Posterior vena cava (tissue), 2 donors: ENCODE data around the gene GCDH. TPM values are rescaled to one million over a fixed set of nuclear protein-coding genes. Genes with fewer than 3 reads are reported as not detected.
A peak's percentile ranks its signal among the peaks of the same experiment; 100 is the strongest.

ENCODE experiments used
- DNase-seq: peaks from one replicate; pipeline ENCODE4 v3.0.0-alpha.2; 2020; ENCODE audit warnings: low spot score
- intact Hi-C, 2 donors: fragments of 100-400 bp; cut with DNase I; formaldehyde crosslinking; loops; one replicate each; pipeline versions ENCODE4 v1.14.1 to v1.14.2; 2022 to 2023
- total RNA-seq, 2 donors: library from RNA; stranded (reverse); fragmentation: NEBNext Ultra II Directional; extraction: Animal tissue kit (Norgen Biotek cat#: 25700); gene quantifications; one replicate each; pipeline ENCODE4 v1.2.1, GENCODE V29; 2021
- donor health status: DM: yes; HTN: yes; CAD: no.
- donor health status: DM: yes; HTN: yes; CAD: no.

Gene GCDH
- total RNA-seq, 2 donors from 2014 or later, result 8.5 to 14.6 TPM

GRCh38 chr19:12868540-12869112 lies 22.3 kb upstream of the GCDH start:
- DNase-seq, result no peak
- intact Hi-C loops, result no loop called here

- DNase-seq, result no peak
- intact Hi-C loops, result no loop called here
Measured at GRCh38 chr19:12871681-12872080, 19.3 kb upstream of the GCDH start.

GRCh38 chr19:12872255-12872654 lies 18.7 kb upstream of the GCDH start:
- intact Hi-C loops, result no loop called here
- no peak for DNase-seq

- peak; percentile 91 for DNase-seq
- intact Hi-C loops, result no loop called here
Measured at GRCh38 chr19:12872941-12873890, 17.7 kb upstream of the GCDH start.

GRCh38 chr19:12873891-12874745 lies 16.8 kb upstream of the GCDH start:
- DNase-seq, result no peak
- intact Hi-C loops, result no loop called here

GRCh38 chr19:12875086-12875485 lies 15.9 kb upstream of the GCDH start:
- intact Hi-C loops, result no loop called here
- no peak for DNase-seq

GRCh38 chr19:12880551-12881171 lies 10.3 kb upstream of the GCDH start:
- intact Hi-C loops, result no loop called here
- no peak for DNase-seq

- DNase-seq, result peak; percentile 99
- intact Hi-C loops, result no loop called here
Measured at GRCh38 chr19:12881172-12881808, 9.7 kb upstream of the GCDH start, which contains the start of gene DNASE2. TSS of gene DNASE2 (minus strand) at chr19:12881449. CDS start at chr19:12881375, 74 bp downstream.

- DNase-seq, result no peak
- intact Hi-C loops, result no loop called here
Measured at GRCh38 chr19:12882589-12882988, 8.4 kb upstream of the GCDH start.

- intact Hi-C loops, result no loop called here
- no peak for DNase-seq
Measured at GRCh38 chr19:12884202-12884601, 6.8 kb upstream of the GCDH start.

- no peak for DNase-seq
- intact Hi-C loops, result no loop called here
Measured at GRCh38 chr19:12884627-12884925, 6.4 kb upstream of the GCDH start.

GRCh38 chr19:12884926-12885748 lies 5.8 kb upstream of the GCDH start:
- peak; percentile 92 for DNase-seq
- intact Hi-C loops, result no loop called here

- no peak for DNase-seq
- intact Hi-C loops, result no loop called here
Measured at GRCh38 chr19:12885749-12886650, 5.0 kb upstream of the GCDH start.

GRCh38 chr19:12886651-12886968 lies 4.3 kb upstream of the GCDH start:
- intact Hi-C loops, result no loop called here
- DNase-seq, result no peak

- DNase-seq, result no peak
- intact Hi-C loops, result no loop called here
Measured at GRCh38 chr19:12886969-12887747, 3.8 kb upstream of the GCDH start, which contains the start of gene KLF1. TSS of gene KLF1 (minus strand) at chr19:12887201. CDS start at chr19:12887140, 61 bp downstream.

- intact Hi-C loops, result loop anchor here in 1 of 2 donors (2.0 kb wide), 1 partner anchor 63 kb away; no protein-coding TSS in a partner anchor
- DNase-seq, result no peak
Measured at GRCh38 chr19:12888006-12888603, 2.9 kb upstream of the GCDH start.
